NCI-H146 (cell line): ENCODE results near the gene MEST.
"Not testable (repeated sequence)": the region's sequence is repeated elsewhere in the genome, so short reads cannot be mapped to it uniquely, and the experiment has no call there.

ENCODE experiments used
- DNase-seq: peaks from one replicate; lab custom pipeline; 2025; lab: John Stamatoyannopoulos, UW

The MEST gene

DNA sequence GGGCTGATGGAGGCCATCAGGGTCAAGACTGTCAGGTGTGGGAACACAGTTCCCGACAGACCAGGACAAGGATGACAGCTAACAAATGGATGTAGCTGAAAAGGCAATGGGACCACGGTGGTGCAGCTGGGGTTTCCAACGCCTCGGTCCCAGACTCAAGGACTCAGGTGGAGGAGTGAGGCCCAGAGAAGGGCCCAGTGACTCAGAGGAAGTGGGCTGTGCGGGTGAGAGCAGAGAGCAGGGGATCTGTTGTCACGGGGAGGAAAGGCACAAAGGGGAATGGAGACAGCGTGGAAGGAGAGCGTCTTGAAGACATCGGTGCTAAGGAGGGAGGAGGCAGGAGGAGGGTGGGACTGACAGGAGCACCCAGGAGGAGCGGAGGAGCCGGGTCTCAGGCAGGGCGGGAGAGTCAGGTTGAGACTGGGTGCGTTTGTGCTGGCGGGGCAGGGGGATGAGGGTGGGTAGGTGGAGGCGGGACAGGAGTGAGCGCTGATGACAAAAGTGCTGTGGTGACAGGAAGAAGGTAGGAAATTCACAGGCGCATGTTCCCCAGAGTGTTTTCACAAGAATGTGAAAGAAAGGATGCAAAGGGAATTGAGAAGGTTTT is 31.7 kb downstream of the MEST start:
- not testable (repeated sequence) for DNase-seq

DNA sequence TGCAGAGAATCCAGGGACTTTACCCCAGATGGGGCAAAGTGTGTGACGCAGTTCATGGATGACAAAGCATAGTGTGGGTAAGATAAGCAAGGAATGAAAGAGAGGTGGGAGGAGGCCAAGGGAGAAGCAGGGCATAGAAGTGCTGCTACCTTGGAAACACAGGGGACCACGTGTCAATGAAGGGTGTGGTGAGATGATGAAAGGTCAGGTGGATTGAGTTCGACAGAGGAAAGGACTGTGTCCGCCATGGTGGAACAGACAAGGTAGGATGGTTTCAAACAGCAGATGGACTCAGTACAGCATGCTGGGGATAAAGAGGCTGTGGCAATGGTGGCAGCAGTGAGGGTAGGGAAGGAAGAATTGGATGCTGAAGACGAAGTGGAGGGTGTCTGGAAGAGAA is 32.7 kb downstream of the MEST start:
- DNase-seq: no peak

DNA sequence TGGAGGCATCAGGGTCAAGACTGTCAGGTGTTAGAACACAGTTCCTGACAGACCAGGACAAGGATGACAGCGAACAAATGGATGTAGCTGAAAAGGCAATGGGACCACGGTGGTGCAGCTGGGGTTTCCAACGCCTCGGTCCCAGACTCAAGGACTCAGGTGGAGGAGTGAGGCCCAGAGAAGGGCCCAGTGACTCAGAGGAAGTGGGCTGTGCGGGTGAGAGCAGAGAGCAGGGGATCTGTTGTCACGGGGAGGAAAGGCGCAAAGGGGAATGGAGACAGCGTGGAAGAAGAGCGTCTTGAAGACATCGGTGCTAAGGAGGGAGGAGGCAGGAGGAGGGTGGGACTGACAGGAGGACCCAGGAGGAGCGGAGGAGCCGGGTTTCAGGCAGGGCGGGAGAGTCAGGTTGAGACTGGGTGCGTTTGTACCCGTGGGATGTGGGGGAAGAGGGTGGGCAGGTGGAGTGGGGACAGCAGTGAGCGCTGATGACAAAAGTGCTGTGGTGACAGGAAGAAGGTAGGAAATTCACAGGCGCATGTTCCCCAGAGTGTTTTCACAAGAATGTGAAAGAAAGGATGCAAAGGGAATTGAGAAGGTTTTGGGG is 36.0 kb downstream of the MEST start:
- not testable (repeated sequence) for DNase-seq

DNA sequence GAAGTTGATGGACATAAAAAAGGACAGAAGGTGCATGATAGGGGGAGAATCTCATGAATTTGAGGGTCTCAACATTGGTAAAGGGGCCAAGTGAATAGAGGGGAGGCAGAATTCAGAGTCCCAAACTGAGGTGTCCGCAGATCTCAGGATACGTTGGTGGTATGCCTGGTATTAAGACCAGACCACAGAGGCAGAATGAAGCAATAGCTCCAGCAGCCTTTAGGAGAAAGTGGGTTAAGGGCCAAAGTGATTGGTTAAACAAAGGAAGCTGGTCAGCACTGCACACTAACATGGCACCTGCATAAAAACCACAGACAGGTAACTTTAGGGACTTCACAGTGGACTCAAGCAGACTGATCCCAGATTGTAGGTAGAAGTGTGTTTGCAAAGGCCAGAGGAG is 37.5 kb downstream of the MEST start:
- no peak for DNase-seq

DNA sequence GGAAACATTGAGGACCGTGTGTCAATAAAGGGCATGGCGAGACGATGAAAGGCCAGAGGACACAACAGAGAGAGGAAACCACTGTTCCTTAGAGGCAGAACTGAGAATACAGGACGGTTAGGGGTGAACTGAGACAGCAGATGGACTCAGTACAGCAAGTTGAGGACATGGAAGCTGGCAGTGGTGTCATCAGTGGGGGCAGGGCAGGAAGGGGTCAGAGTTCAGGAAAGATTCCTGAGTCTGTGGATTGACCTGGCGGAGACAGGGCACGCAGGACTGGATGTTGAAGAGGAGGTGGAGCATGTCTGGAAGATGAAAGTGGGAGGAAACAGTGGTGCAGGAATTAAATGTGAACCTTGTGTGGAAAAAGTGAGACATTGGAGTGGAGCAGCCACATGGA is 46.0 kb downstream of the MEST start:
- not testable (repeated sequence) for DNase-seq

DNA sequence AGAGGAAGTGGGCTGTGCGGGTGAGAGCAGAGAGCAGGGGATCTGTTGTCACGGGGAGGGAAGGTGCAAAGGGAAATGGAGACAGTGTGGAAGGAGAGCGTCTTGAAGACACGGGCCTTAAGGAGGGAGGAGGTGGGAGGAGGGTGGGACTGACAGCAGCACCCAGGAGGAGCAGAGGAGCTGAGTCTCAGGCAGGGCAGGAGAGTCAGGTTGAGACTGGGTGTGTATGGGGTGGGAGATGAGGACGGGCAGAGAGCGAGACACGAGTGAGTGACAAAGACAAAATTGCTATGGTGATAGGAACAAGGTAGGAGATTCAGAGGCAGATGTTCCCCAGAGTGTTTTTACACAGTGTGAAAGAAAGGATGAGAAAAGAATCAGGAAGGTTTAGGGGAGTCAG is 49.4 kb downstream of the MEST start:
- DNase-seq: not testable (repeated sequence)

DNA sequence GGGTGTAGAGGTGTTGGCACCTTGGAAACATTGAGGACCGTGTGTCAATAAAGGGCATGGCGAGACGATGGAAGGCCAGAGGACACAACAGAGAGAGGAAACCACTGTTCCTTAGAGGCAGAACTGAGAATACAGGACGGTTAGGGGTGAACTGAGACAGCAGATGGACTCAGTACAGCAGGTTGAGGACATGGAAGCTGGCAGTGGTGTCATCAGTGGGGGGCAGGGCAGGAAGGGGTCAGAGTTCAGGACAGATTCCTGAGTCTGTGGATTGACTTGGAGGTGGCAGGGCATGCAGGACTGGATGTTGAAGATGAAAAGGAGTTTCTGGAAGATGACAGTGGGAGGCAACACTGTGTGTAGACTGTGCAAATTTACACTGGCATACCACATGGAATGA is 50.4 kb downstream of the MEST start:
- not testable (repeated sequence) for DNase-seq

DNA sequence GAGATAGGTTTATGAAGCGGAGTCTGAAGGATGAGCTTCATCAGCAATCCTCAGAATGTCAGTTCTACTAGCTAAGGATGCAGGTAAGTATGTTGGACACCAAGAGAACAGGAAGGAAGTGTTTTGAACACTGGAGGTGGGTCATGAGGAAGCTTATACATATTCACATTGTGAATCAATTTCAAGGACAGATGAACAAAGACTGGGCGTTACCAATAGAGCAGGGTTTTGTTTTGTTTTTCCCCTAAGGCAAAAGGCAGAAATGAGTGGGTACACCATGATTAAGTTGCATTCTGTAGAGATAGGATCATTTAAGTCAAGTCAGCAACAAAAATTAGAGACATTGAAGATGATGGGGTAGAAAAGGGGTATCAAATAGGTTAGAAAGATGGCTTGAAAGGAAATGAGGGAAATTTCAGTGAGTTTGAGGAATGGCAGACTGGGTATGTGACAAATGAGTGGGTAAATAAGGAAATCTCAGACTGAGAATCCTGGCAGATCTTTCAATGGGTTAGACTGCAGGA is 51.7 kb downstream of the MEST start:
- no peak for DNase-seq

DNA sequence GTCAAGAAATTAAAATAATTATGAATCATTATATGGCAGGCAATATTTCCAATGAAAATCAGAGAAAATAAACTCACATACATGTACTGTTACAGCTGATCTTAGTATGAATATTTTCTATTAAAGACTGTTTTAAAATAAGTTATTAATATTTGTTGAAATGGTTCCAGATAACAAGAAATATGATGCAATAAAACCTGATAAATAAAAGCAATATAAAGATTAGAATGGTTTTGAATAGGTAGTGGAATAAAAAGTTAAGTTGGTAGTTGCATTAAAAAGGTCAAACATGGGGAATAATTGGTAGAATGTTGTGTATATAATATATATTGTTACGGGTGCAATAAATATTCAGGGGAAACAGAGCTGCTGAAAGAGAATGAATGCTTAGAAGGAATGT is 52.5 kb downstream of the MEST start:
- no peak for DNase-seq

DNA sequence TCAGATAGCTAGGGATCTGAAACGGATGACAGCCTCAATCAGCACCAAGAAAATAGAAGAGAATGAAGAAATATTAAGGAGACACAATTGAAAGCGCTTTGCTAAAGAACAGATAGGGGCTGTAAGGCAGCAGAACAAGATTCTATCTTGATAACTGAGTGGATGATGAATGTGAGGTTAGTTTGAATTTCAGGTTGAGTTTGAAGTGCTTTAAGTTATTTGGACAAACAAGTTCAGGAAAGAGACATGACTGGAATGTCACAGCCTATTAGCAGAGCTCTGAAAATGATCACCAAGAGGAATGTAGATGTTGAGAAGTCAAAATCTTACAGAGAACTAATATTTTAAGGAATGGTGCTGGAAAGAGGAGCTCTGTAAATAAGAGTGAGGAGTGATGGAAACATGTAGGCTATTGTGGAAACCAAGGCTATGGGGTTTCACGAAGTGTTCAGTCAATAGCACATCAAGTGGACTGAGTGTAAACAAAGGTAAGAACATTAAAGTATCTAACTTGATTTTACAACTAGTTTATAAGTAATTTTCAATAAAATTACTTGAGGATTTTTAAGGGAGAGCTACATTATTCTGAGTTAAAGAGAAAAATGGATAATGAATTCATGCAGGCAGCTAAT is 61.6 kb downstream of the MEST start:
- no peak for DNase-seq

DNA sequence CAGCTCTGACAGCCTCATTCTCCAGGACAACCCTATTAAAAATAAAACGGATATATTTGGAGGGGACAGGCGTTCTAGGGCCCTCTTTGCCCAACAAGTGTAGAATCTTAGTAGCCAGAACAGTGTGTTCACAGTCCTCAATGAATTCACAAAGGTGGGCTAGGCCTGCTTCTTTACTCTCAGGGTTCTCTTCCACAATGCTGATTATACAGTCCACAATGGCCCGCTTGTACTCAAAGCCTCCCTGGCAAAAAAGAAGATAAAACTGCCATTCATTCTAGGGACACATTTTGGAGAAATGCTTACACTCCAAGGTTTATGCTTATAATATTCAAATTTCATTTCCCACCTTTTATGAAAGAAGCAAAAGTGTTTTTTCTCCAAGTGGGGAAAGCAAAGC is 62.6 kb downstream of the MEST start:
- DNase-seq: no peak
